ENCODE results near the gene MYO5A. TPM values are rescaled to one million over a fixed set of nuclear protein-coding genes. Genes with fewer than 3 reads are reported as not detected.

MYO5A gene
- total and polyA plus RNA-seq, 9 of the 15 experiments (the other 6 are each of a cell fraction or from before 2014, with no cell fraction given) = 0.03 to 0.82 (median 0.40) TPM

DNA sequence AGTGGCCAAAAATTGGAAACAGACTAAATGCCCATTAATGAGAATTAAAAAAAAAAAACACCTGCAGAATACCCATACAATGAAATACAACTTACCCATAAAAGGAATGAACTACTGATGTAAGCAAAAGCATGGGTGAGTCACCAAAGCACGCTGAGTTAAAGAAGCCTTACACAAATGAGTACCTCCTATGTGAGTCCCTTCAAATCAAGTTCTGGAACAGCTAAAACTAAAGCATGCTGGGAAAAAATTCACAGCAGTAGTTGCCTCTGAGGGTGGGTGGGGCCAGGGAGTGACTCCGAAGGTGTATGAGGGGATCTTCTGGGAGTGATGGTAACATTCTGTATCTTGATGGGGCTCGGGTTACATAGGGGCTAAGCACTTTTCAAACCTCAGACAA is 244.5 kb downstream of the MYO5A start:
- no peak overlapping the region for H3K9ac ChIP-seq (ENCODE audit: insufficient read depth in 1 of 2, low read depth in 2 of 2, low read length in 2 of 2)
- FAIRE-seq = no peak
- ChIA-PET CTCF (ENCODE audit: low intra/inter-chr PET ratio) (no interaction called here), POLR2A (no interaction called here)
- intact Hi-C loops (cut with micrococcal nuclease) (no loop called here), in situ Hi-C loops (cut with MboI) (no loop called here)
- H3K9me1 ChIP-seq (ENCODE audit: control insufficient read depth, insufficient read depth, low read length) = no peaks in the 10 kb centered on the region
- no peaks in the 10 kb centered on the region for H3K36me3 ChIP-seq (ENCODE audit: control insufficient read depth, insufficient read depth, low read length)
- BruUV-seq (replicated peaks) = no TSS peak
- H3K4me1 ChIP-seq (replicated peaks in 1 of 2; ENCODE audit: control insufficient read depth in 2 of 2, insufficient read depth in 2 of 2, low read length in 2 of 2) = no peaks in the 10 kb centered on the region
- 0% methylated on average over 2 of the region's 3 CpGs for WGBS (ENCODE audit: insufficient coverage, low coverage, missing lambda C conversion rate)
- peaks cover 9 to 61% of the 10 kb centered on the region in 2 experiments; a peak in 4 of 5 replicates for H3K27me3 ChIP-seq (ENCODE audit: control insufficient read depth in 2 of 2, insufficient read depth in 2 of 2, low read length in 2 of 2)
- H3K9me3 ChIP-seq (replicated peaks; ENCODE audit: control insufficient read depth, insufficient read depth, low read depth, low read length) = no peaks in the 10 kb centered on the region
- H4K20me1 ChIP-seq (replicated peaks; ENCODE audit: control insufficient read depth, insufficient read depth, low read length) = no peaks in the 10 kb centered on the region
- ATAC-seq = no peak
- TF ChIP-seq CBX1 (IDR thresholded peaks at IDR 0.05; ENCODE audit: low read depth) (no peak), YY1 (IDR thresholded peaks at IDR 0.05; ENCODE audit: borderline replicate concordance in 1 of 3, control insufficient read depth in 1 of 3, extremely low read depth in 1 of 3, insufficient read depth in 3 of 3, insufficient read length in 1 of 3, insufficient replicate concordance in 2 of 3, low read depth in 1 of 3, low read length in 2 of 3) (no peak), ZNF354B (CRISPR knock-in tag; IDR thresholded peaks at IDR 0.05) (no peak), SMC3 (conservative IDR thresholded peaks at IDR 0.05; ENCODE audit: insufficient read depth, low read depth, low read length) (no peak), NR2C1 (IDR thresholded peaks at IDR 0.05) (no peak), NR2C1 (tag; IDR thresholded peaks at IDR 0.05) (no peak), ZFP30 (CRISPR knock-in tag; IDR thresholded peaks at IDR 0.05; ENCODE audit: borderline replicate concordance) (no peak), ZNF24 (IDR thresholded peaks at IDR 0.05) (no peak), NR2C2 (CRISPR knock-in tag; IDR thresholded peaks at IDR 0.05) (no peak), NR2C2 (tag; IDR thresholded peaks at IDR 0.05) (no peak), ZNF12 (CRISPR knock-in tag; IDR thresholded peaks at IDR 0.05) (no peak), ZNF431 (CRISPR knock-in tag; IDR thresholded peaks at IDR 0.05) (no peak), MEF2D (tag; conservative IDR thresholded peaks at IDR 0.05; ENCODE audit: low read depth) (no peak), CXXC5 (CRISPR knock-in tag; IDR thresholded peaks at IDR 0.05) (no peak), HSF4 (CRISPR knock-in tag; IDR thresholded peaks at IDR 0.05; ENCODE audit: borderline replicate concordance) (no peak), UBTF (IDR thresholded peaks at IDR 0.05; ENCODE audit: borderline replicate concordance in 1 of 2, low read depth in 2 of 2, low read length in 2 of 2) (no peak), ZKSCAN1 (IDR thresholded peaks at IDR 0.05; ENCODE audit: low read depth, low read length) (no peak)
- H3K79me2 ChIP-seq (ENCODE audit: control insufficient read depth, insufficient read depth, low read length) = no peaks in the 10 kb centered on the region
- H3K27ac ChIP-seq (ENCODE audit: extremely low read depth, low read depth, low read length) = no peak overlapping the region
- H3K4me2 ChIP-seq (ENCODE audit: insufficient read depth, low read length) = no peak overlapping the region
- no peak overlapping the region for H2AFZ ChIP-seq (ENCODE audit: low read depth, low read length)
- DNase-seq (ENCODE audit: extremely low read depth in 1 of 4, low spot score in 3 of 4) = no peak
- no peak overlapping the region for H3K4me3 ChIP-seq

Data from K562 (cell line).